Jurkat, Clone E6-1 (cell line): ENCODE results near the gene ABHD4.
"Not testable (repeated sequence)": the region's sequence is repeated elsewhere in the genome, so short reads cannot be mapped to it uniquely, and the experiment has no call there.

Experiments used
- DNase-seq: peaks from one replicate; pipeline ENCODE4 v3.0.0-alpha.2; 2011; ENCODE audit warnings: low read depth, low spot score
- H3K4me3 ChIP-seq: 2 replicates; pipeline ENCODE4 v1.5.1; 2011; ENCODE audit warnings: mild to moderate bottlenecking, low read length, control low read depth, moderate library complexity

The ABHD4 gene

DNA sequence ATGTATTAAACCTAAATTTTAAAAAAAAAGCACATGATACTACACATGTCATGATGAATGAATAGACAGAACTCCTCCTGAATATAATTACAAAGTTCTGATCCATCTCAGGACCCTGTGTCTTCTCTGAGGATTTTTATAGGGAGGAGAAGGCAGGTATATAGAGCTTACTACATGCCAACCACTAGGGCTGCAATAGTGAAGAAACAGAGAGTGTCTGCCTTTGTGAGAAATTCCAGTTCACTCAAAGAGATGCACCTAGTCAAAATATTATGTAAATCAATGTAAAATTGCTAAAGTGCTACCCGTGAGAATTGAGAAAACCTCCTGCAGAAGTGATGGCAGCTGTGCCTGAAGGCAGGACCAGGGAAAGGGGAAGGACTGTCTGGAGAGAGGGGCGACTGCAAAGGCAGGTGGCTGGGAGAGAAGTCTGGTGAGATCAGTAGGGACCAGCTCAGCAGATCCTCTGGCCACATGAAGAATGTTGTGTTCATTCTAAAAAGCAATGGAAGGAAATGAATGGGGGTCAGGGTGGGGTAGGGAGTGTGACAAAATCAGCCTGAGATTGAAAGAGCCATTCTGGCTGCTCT, 15.1 kb downstream of the ABHD4 start:
- no peak overlapping the region for H3K4me3 ChIP-seq
- DNase-seq: no peak

DNA sequence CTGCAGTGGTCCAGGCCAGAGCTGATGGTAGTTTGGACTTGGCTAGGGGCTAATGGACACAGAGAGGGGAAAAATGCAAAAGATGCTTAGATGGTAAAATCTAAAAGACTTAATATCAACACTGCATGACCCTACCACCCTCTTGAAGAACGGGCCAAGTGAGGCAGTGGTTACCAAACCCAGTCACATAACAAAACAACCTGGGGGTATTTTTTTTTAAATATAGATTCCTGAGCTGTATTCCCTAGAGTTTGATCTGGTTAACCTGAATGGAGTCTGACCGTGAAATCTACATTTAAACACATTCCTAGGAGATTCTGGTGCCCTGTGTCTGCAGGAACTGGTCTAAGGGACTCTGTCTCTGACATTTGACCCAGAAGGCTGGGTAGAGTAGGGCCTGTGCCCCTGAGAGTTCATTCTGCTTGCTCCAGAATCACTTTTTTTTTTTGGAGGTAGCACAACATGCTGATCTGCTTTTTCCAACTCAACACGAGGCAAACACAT, 15.7 kb downstream of the ABHD4 start:
- no peak for DNase-seq
- H3K4me3 ChIP-seq: no peak overlapping the region

DNA sequence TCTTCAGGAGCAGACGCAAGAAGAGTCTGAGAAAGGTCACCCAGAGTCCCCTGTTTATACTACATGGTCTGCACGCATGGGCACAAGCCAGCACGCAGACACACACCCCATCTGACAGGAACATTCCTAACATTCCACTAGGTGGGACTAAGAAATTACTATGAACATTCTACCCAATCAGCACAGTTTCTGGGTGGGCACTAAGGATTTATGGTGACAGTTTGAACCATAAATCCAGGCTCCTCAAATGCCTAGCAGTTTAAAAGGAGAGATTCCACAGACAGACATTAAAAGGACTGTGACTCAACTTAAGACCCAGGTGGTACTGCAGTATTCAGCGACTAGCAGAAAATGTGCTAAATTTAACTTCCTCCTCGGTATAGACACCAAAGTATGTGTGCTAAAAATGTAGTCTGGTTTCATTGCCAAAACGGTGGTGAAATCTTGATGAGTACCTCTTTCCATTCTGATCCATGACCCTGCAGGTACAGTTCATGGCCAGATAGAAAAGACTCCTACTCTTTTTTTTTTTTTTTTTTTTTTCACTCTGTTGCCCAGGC, 16.2 kb downstream of the ABHD4 start:
- no peak for DNase-seq
- H3K4me3 ChIP-seq: no peak overlapping the region

DNA sequence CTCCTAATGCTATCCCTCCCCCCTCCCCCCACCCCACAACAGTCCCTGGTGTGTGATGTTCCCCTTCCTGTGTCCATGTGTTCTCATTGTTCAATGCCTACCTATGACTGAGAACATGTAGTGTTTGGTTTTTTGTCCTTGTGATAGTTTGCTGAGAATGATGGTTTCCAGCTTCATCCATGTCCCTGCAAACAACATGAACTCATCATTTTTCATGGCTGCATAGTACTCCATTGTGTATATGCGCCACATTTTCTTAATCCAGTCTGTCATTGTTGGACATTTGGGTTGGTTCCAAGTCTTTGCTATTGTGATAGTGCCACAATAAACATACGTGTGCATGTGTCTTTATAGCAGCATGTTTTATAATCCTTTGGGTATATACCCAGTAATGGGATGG, 17.7 kb downstream of the ABHD4 start:
- not testable (repeated sequence) for H3K4me3 ChIP-seq

DNA sequence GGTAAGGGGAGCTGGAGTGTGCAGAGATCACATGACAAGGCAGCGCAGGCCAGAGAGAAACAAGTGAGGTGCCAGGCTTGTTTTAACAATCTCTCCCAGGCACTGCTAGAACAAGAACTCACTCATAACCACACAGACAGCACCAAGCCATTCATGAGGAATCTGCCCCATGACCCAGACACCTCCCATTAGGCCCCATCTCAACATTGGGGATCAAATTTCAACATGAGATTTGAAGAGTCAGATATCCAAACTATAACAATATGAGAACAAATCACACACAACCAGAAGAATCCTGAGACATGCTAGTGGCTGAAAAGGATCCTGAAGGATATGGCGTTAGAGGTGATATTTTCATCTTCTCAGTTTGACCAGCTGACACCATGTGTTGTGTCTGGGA, 24.2 kb downstream of the ABHD4 start:
- no peak overlapping the region for H3K4me3 ChIP-seq
- no peak for DNase-seq

More for the DNA sequence above, 17.7 kb downstream of the ABHD4 start:
- DNase-seq: not testable (repeated sequence)

DNA sequence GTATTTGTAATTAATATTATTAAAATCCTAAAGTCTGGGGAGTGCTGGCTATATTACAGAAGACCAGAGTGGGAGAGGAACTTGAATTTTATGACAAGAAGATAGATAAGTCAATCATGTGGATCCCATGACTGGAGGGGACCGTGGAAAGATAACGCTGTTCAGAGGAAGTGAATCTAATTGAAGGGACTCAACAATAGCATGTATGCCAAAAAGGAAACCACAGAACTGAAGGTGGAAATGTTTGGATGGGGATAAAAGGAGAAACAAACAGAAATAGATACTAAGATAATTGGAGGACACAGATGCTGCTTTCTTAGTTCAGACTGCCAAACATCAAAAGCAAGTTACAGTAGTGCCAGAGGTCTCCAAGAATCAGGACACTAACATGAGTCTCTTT, 24.9 kb downstream of the ABHD4 start:
- no peak overlapping the region for H3K4me3 ChIP-seq
- peak; percentile 58 for DNase-seq

DNA sequence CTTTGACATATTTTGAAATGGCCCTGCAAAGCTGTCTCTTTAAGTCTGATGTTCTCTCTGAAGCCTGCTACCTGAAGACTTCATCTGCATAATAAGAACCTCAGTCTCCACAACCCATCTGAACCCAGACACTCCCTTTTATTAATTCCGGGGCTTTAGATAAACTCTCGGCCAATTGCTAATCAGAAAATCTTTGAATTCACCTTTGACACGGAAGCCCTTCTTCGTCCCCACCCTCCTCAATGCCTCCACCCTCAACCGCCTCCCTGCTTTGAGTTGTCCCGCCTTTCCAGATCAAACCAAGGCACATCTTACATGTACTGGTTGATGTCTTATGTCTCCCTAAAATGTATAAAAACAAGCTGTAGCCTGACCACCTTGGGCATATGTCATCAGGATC, 28.5 kb downstream of the ABHD4 start:
- no peak for DNase-seq

DNA sequence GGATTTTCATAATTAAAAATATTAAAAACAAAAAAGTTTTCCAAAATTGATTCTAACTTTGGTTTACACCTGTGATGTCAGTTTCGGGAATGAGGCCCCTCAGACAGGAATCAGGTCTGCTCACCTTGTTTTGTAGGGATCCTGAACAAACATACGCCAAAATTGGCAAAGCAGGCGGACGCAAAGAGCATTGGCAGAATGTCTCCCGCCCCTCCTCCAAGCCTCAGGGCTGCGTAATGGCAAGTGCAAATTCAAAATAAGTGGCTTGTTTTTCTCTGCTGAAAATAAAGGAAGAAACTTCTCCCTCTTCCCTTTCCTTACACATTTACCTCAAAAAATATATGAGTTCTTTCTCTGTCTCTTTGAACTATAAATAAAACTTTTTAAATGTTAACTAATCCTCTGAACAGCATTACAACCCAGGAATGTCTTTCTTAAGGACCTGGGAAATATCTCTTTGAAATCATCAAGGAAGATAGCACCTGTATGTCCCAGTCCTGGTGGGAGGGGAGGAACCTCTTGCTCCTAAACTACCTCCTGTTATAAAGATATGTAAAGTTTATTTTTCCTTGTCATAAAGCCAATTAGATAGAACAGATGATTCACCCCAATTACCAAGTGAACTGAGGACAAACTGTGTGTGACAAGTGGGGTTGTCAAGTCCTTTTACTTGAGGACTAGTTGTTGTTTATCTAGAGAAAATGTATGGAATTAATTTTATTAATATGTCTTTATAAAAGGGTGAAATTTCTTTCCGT, 29.6 kb downstream of the ABHD4 start:
- DNase-seq: no peak
- H3K4me3 ChIP-seq: no peak overlapping the region

More for the DNA sequence above, 28.5 kb downstream of the ABHD4 start:
- no peak overlapping the region for H3K4me3 ChIP-seq

DNA sequence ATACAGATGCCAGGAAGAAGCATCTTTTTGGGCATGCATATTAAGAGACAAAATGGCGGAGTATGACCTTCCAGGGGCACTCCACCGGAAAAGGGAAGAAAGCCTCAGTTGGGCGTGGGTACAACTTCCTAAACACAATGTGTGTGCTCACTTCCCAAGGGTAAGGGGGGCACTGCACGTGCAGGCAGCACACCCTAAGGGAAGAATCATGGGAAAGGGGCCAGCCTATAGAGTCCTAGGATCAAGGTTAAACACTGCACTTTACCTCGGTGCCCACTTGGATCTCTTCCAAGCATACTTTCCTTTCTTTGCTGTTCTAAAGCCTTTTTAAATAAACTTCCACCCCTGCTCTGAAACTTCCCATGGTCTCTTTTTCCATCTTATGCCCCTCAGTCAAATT, 31.3 kb downstream of the ABHD4 start:
- DNase-seq: no peak
- H3K4me3 ChIP-seq: no peak overlapping the region

DNA sequence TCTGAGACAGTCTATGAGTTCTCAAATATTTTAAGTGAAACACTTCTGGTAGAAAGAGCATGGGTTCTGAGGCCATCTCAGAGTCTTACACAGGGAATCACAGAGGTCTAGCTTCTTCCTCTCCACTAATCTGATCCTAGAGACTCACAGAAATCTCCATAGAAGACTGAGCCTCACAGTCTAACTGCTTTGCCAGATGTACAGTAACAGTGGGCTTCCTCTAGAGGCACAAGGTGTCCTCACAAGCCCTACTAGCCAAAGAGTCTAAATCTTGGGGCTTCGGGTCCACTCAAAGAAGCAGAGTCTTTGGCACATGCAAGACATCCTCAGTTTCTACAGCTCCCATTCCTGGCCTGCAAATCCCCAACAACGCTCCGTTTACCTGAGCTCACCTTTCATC, 32.0 kb downstream of the ABHD4 start:
- no peak for DNase-seq
- H3K4me3 ChIP-seq: no peak overlapping the region

DNA sequence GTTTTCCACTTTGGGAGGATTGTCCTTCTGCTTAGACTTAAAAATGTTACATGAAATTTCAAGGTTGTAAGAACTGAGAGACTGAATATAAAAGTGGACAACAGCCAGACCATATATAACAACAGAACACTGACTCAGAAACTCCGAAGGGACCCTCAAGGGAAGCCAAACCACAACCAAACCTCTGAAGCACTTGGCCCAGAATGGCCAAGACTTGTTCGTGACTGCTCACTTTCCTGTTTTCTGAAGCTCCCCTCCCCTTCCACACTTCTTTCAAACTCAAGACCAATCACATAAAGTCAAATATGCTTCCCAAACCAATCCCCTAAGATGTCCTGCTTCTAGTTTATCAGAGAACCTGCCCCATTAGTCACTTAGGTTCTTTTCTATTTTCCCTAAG, 32.4 kb downstream of the ABHD4 start:
- H3K4me3 ChIP-seq: no peak overlapping the region
- no peak for DNase-seq

DNA sequence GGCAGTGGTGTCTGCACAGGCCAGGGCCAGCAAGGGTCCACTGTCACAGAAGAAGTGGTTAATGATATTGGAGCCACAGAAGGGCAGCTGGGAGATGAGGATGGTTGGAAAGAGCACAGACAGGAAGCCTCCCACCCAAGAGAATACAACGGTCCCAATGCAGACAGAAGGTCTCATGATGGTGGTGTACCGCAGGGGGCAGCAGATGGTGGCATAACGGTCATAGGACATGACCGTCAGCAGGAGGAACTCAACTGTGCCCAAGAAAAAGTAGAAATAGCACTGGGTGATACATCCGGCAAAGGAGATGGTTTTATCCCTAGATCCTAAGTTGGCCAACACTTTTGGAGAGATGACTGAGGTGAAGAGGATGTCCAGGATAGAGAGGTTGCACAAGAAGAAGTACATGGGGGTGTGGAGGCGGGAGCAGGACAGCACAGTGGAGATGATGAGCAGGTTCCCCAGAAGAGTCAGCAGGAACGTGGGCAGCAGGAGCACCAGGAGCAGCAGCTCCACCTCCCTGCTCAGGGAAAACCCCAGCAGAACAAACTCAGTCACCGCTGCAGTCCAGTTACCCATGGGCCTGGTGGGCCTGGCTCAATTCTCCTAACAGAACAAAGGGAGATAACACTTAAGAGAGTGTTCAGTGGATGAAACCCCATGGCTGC, 36.3 kb downstream of the ABHD4 start:
- no peak overlapping the region for H3K4me3 ChIP-seq
- no peak for DNase-seq

DNA sequence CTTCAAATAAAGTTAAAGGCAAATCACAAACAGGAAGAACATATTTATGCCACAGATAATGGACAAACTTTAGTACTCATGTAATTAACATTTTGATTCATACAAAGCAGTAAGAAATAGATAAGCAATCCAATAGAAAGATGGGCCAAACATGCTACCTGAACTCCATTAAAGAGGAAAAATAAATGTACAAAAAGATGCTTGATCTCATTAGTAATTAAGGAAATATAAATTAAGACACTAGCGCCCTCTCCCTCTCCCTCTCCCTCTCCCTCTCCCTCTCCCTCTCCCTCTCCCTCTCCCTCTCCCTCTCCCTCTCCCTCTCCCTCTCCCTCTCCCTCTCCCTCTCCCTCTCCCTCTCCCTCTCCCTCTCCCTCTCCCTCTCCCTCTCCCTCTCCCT, 37.9 kb downstream of the ABHD4 start:
- not testable (repeated sequence) for DNase-seq, H3K4me3 ChIP-seq

DNA sequence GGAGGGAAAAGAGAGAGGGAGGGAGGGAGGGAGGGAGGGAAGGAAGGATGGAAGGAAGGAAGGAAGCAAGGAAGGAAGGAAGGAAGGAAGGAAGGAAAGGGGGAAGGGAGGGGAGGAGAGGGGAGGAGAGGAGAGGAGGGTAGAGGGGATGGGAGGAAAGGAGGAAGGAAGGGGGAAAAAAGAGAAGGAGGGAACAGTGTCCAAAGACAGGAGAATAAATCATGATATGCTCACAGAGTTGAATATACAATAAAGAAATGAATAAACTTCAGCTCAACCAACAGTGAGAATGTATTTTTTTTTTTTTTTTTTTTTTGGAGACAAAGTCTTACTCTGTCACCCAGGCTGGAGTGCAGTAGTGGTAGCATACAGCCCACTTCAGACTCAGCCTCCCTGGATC, 42.1 kb downstream of the ABHD4 start:
- DNase-seq: no peak
- no peak overlapping the region for H3K4me3 ChIP-seq

DNA sequence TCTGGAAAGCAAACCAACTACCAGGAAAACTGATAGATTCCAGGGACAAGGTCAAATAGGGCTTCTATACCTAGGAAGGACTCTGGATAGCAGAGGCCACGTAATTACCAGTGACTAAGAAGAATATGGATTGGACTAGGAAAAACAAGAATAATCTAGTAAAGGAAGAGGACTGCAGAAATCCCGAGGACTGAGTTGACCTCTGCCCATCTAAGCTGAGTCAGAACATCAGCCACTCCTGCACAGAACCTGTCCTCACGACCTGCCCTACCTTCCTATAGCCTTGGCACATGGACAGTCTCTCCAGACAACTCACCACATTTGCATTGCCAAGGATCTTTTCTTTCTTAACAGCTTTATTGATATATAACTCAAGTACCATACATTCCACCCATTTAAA, 43.7 kb downstream of the ABHD4 start:
- DNase-seq: no peak
- no peak overlapping the region for H3K4me3 ChIP-seq

DNA sequence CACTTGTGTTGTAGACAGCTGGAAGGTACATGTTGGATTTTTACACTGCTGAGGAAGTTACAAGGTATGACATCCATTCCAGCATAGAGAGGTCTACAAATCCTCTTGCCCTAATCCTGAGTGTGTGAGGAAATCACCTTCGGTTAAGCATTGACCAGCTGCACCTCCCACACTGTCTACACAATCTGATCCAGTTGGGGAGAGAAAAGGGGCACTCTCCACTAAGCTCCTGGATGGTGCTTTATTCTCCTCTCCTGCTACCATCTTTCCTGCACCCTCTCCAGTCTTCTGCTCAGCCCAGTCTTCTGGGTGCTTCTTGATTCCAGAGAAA, 46.2 kb downstream of the ABHD4 start, which contains the start of gene OR6J1:
Gene OR6J1 (minus strand): TSS at position 48 of the 331 bp plus-strand sequence. CDS start 9,541 bp downstream, outside the sequence.
- no peak within 1 kb of the TSS for H3K4me3 ChIP-seq
- no peak for DNase-seq

DNA sequence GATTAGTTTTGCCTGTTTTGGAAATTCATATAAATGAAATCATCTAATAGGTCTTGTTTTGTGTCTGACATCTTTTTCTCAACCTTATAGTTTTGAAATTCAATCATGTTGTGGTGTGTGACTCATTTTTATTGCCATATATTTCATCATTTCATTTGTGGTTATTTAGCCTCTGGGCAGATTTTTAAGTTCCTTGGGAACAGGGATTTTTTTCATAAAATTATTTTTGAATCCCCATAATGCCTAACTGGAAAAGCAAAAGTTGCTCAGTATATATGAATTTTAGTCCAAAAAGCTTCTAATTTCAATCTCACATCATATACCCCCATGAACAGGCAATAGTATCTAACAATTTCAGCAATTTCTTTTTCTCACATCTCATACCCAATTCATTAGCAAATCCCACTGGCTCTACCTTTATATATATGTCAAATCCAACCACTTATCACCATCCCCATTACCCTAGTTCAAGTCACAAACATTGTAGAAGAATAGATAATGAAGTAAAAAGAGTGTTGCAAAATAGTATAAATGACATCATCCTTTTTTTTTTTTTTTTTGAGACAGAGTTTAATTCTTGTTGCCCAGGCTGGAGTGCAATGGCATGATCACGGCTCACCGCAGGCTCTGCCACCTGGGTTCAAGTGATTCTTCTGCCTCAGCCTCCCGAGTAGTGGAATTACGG, 48.6 kb downstream of the ABHD4 start:
- no peak for DNase-seq
- no peak overlapping the region for H3K4me3 ChIP-seq

DNA sequence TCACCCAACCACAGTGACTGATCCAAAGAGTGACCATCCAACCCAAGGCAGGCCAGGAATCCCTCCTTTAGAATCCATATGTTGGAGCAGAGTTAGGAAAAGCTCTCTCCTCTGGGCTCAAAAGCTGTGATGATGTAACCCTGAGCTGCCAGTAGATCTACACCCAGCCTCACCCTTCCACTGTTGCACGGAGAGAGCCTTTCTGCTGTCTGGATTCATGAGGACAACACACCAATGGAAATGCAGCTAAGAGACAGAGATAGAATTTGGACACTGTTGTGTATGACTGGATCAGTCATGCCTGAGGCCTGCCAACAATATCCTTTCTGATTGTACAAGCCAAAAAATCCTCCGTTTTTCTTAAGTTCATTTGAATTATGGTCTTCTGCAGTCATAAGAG, 50.4 kb downstream of the ABHD4 start:
- H3K4me3 ChIP-seq: no peak overlapping the region
- no peak for DNase-seq

DNA sequence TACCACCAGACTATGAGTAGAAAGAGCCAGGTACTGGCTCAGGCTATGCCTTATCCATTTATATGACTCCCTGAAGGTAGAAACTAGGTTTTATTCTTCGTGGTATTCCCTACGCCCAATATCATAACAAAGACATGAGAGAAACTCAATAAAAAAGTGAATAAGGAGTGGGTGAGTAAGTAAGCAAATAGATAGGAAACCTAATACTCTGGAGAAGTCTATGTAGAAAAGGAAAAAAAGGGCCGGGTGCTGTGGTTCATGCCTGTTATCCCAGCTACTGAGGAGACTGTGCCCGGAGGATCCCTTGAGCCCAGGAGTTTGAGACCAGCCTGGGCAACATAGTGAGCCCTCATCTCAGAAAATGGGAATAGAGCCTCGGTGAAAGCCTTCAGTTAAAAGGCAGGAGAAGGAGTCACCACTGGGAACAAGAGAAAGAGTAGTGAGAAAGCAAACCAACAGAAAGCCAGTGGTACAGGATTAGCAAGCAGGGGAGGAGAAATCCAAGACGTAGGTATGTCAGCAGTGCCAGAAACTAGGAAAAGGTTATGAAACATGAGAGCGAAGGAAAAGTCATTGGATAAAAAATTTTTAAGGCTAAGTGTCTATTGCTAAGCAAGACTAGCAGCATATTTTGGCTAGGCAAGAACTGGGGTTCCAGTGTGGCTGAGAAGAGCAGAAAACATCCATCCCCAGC, 52.1 kb downstream of the ABHD4 start:
- DNase-seq: no peak
- no peak overlapping the region for H3K4me3 ChIP-seq
